ENCODE results near the gene PAX5. TPM values are rescaled to one million over a fixed set of nuclear protein-coding genes. Genes with fewer than 3 reads are reported as not detected.

The PAX5 gene
- total RNA-seq, 1 experiment from 2014 or later, result not detected

DNA sequence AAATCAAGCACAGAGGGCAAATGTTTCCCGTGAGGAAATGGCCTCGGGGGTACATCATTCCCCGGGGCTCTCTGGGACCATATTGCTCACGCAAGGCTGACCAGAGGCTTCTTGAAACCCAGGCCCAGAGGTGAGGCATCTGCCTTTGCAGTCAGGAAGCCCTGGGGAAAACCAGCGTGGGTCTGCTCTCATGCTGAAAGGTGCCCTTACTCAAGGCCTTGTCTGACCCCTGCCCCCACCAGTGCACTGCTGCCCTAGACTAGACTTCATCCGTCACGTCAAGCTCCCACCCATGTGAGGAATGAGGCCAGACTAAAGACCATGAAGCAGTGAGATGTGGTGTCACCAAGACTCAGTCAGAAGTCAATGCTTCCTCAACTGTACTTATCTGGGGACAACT lies 66.1 kb downstream of the PAX5 start:
- ChIA-PET POLR2A (ENCODE audit: unreplicated experiment) (interaction anchor here (0.6 kb wide), 1 partner anchor 128 kb away, joined by 4 read pairs; no protein-coding TSS in a partner anchor), CTCF (no interaction called here)
- no peak for DNase-seq
- Histone ChIP-seq H3K9me3 (ENCODE audit: insufficient read depth, low read depth) (no peaks in the 10 kb centered on the region), H3K27me3 (ENCODE audit: insufficient read depth, low read depth) (no peaks in the 10 kb centered on the region), H3K9me2 (ENCODE audit: insufficient read depth) (no peaks in the 10 kb centered on the region), H2AFZ (no peak overlapping the region), H3K36me3 (ENCODE audit: low read depth) (no peaks in the 10 kb centered on the region), H3F3A (ENCODE audit: insufficient read depth, low read depth) (no peaks in the 10 kb centered on the region), H3K4me2 (no peak overlapping the region), H3K79me2 (ENCODE audit: low read depth) (no peaks in the 10 kb centered on the region), H3K4me1 (replicated peaks; ENCODE audit: insufficient read depth) (peaks cover 10% of the 10 kb centered on the region), H3K4me3 (no peak overlapping the region), H4K20me1 (ENCODE audit: insufficient read depth) (no peaks in the 10 kb centered on the region), H3K27ac (no peak overlapping the region)
- BruUV-seq (replicated peaks), result no TSS peak
- TF ChIP-seq EZH2 (IDR thresholded peaks at IDR 0.05; ENCODE audit: low read depth), result no peak
- no peak for TF ChIP-seq CTCF (conservative IDR thresholded peaks at IDR 0.05)
- intact Hi-C loops (cut with micrococcal nuclease; ENCODE audit: unreplicated experiment), result no loop called here

- ChIA-PET POLR2A (ENCODE audit: unreplicated experiment) (no interaction called here), CTCF (no interaction called here)
- H2AFZ ChIP-seq, result no peak overlapping the region
- H3K9me2 ChIP-seq (ENCODE audit: insufficient read depth), result no peaks in the 10 kb centered on the region
- no peaks in the 10 kb centered on the region for H3K9me3 ChIP-seq (ENCODE audit: insufficient read depth, low read depth)
- H3K4me1 ChIP-seq (replicated peaks; ENCODE audit: insufficient read depth), result peaks cover 10% of the 10 kb centered on the region
- H3F3A ChIP-seq (ENCODE audit: insufficient read depth, low read depth), result no peaks in the 10 kb centered on the region
- no peak overlapping the region for H3K4me3 ChIP-seq
- DNase-seq, result no peak
- no peaks in the 10 kb centered on the region for H4K20me1 ChIP-seq (ENCODE audit: insufficient read depth)
- H3K36me3 ChIP-seq (ENCODE audit: low read depth), result no peaks in the 10 kb centered on the region
- H3K27ac ChIP-seq, result no peak overlapping the region
- H3K27me3 ChIP-seq (ENCODE audit: insufficient read depth, low read depth), result no peaks in the 10 kb centered on the region
- H3K4me2 ChIP-seq, result no peak overlapping the region
- intact Hi-C loops (cut with micrococcal nuclease; ENCODE audit: unreplicated experiment), result no loop called here
- BruUV-seq (replicated peaks), result no TSS peak
- TF ChIP-seq CTCF (conservative IDR thresholded peaks at IDR 0.05) (no peak), EZH2 (IDR thresholded peaks at IDR 0.05; ENCODE audit: low read depth) (no peak)
- H3K79me2 ChIP-seq (ENCODE audit: low read depth), result no peaks in the 10 kb centered on the region
Observed at GRCh38 chr9:36966371-36967097, 67.5 kb downstream of the PAX5 start.

DNA sequence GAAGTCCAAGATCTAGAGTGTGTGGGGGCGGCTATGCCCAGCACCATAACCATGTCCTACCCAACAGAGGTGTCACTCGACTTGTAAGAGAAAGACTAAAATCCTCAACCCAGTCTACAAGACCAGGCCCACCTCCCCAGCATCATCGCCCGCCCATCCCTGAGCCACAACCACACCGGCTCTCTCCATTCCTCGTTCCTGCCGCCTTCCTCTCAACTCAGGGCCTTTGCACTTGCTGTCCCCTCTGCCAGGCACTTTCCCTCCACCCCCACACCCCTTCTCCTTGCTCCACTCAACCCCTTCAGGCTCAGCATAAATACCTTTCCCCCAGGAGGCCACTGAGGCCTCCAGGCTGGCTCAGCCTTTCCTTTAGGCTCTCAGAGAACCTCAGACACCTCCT lies 69.3 kb downstream of the PAX5 start:
- Histone ChIP-seq H3K4me2 (no peak overlapping the region), H3K36me3 (ENCODE audit: low read depth) (no peaks in the 10 kb centered on the region), H3K4me1 (replicated peaks; ENCODE audit: insufficient read depth) (no peaks in the 10 kb centered on the region), H3F3A (ENCODE audit: insufficient read depth, low read depth) (no peaks in the 10 kb centered on the region), H3K4me3 (no peak overlapping the region), H2AFZ (no peak overlapping the region), H3K79me2 (ENCODE audit: low read depth) (no peaks in the 10 kb centered on the region), H4K20me1 (ENCODE audit: insufficient read depth) (no peaks in the 10 kb centered on the region), H3K27me3 (ENCODE audit: insufficient read depth, low read depth) (no peaks in the 10 kb centered on the region), H3K9me3 (ENCODE audit: insufficient read depth, low read depth) (no peaks in the 10 kb centered on the region), H3K27ac (no peak overlapping the region), H3K9me2 (ENCODE audit: insufficient read depth) (no peaks in the 10 kb centered on the region)
- no TSS peak for BruUV-seq (replicated peaks)
- ChIA-PET CTCF (no interaction called here), POLR2A (ENCODE audit: unreplicated experiment) (no interaction called here)
- no peak for DNase-seq
- intact Hi-C loops (cut with micrococcal nuclease; ENCODE audit: unreplicated experiment), result no loop called here
- TF ChIP-seq CTCF (conservative IDR thresholded peaks at IDR 0.05) (no peak), EZH2 (IDR thresholded peaks at IDR 0.05; ENCODE audit: low read depth) (no peak)
